SK-N-SH (cell line): ENCODE measurements around the gene LGALS3BP. TPM values are rescaled to one million over a fixed set of nuclear protein-coding genes. Genes with fewer than 3 reads are reported as not detected.

ENCODE experiments used
- CTCF ChIA-PET: fragments of 300-600, 350-600 bp; formaldehyde crosslinking; extraction: SDS; loops from one replicate; lab custom pipeline; 2021; lab: Yijun Ruan, JAX
- POLR2A ChIA-PET: fragments of 350-600 bp; sonication (Branson Sonifier 250); formaldehyde crosslinking; extraction: SDS; loops from one replicate; lab custom pipeline; 2020; ENCODE audit warnings: antibody characterized with exemption, inconsistent platforms; lab: Yijun Ruan, JAX
- DNase-seq: peaks from one replicate; pipeline ENCODE4 v3.0.0; 2012
- H2AFZ ChIP-seq: fragments of 200-600 bp; sonication (generic); 2 replicates; pipeline ENCODE4 v1.8.1; 2016; ENCODE audit warnings: antibody characterized with exemption, mild to moderate bottlenecking, low read depth
- H3F3A ChIP-seq: fragments of 200-600 bp; sonication (generic); replicated peaks from 2 replicates; pipeline ENCODE3; 2016; ENCODE audit warnings: antibody characterized with exemption, mild to moderate bottlenecking; ENCODE audit not compliant: insufficient read depth
- H3K27ac ChIP-seq, 2 experiments: fragments of 200-500 bp in 1 of 2; fragments of 200-600 bp in 1 of 2; sonication (Bioruptor generic) in 1 of 2; sonication (generic), shearing (Covaris generic) in 1 of 2; 2 replicates each; pipeline versions ENCODE4 v1.5.1 to v1.6.1; 2014 to 2016; ENCODE audit warnings: low read depth in 2 of 2, inconsistent platforms in 1 of 2, low read length in 1 of 2, mild to moderate bottlenecking in 1 of 2, mixed read lengths in 1 of 2
- H3K27me3 ChIP-seq: fragments of 200-600 bp; sonication (generic), shearing (Covaris generic); 2 replicates; pipeline ENCODE4 v1.6.1; 2016; ENCODE audit warnings: mixed run types; ENCODE audit not compliant: insufficient read depth
- H3K36me3 ChIP-seq, 2 experiments: fragments of 200-500 bp in 1 of 2; fragments of 200-600 bp in 1 of 2; sonication (Bioruptor generic) in 1 of 2; sonication (generic) in 1 of 2; replicated peaks in 1 of 2; 2 replicates each; pipeline versions ENCODE3 to v1.5.1; 2014 to 2016; ENCODE audit warnings: low read length in 1 of 2, mild to moderate bottlenecking in 1 of 2; ENCODE audit not compliant: insufficient read depth in 2 of 2, control insufficient read depth in 1 of 2
- H3K4me1 ChIP-seq, 2 experiments: fragments of 200-500 bp in 1 of 2; fragments of 200-600 bp in 1 of 2; sonication (Bioruptor generic) in 1 of 2; sonication (generic), shearing (Covaris generic) in 1 of 2; 2 replicates each; pipeline versions ENCODE4 v1.5.1 to v1.6.1; 2014 to 2016; ENCODE audit warnings: low read depth in 1 of 2, low read length in 1 of 2, mixed run types in 1 of 2; ENCODE audit not compliant: insufficient read depth in 2 of 2, control insufficient read depth in 1 of 2
- H3K4me2 ChIP-seq: fragments of 200-600 bp; sonication (generic), shearing (Covaris generic); 2 replicates; pipeline ENCODE4 v1.6.1; 2017; ENCODE audit warnings: mixed run types
- H3K4me3 ChIP-seq, 2 experiments: fragments of 200-500 bp in 1 of 2; fragments of 200-600 bp in 1 of 2; sonication (Bioruptor generic) in 1 of 2; sonication (generic), shearing (Covaris generic) in 1 of 2; 2 replicates each; pipeline versions ENCODE4 v1.5.1 to v1.8.1; 2014 to 2016; ENCODE audit warnings: low read depth in 2 of 2, inconsistent platforms in 1 of 2, low read length in 1 of 2, mild to moderate bottlenecking in 1 of 2, mixed read lengths in 1 of 2, moderate library complexity in 1 of 2
- H3K79me2 ChIP-seq: fragments of 200-600 bp; sonication (generic); 2 replicates; pipeline ENCODE4 v1.8.1; 2017; ENCODE audit warnings: mild to moderate bottlenecking; ENCODE audit not compliant: insufficient read depth
- H3K9ac ChIP-seq: fragments of 200-600 bp; sonication (generic); 2 replicates; pipeline ENCODE4 v1.6.1; 2017; ENCODE audit warnings: mixed run types
- H3K9me2 ChIP-seq: fragments of 200-600 bp; sonication (generic); 2 replicates; pipeline ENCODE4 v1.6.1; 2017; ENCODE audit warnings: mixed run types
- H3K9me3 ChIP-seq: fragments of 200-600 bp; sonication (generic); 2 replicates; pipeline ENCODE4 v1.6.1; 2017; ENCODE audit warnings: mixed run types, mild to moderate bottlenecking, moderate library complexity
- H4K20me1 ChIP-seq: fragments of 200-600 bp; sonication (generic); 2 replicates; pipeline ENCODE4 v1.6.1; 2017; ENCODE audit warnings: mild to moderate bottlenecking, mixed run types; ENCODE audit not compliant: insufficient read depth
- CTCF ChIP-seq: fragments of 200-600 bp; sonication (generic); IDR thresholded peaks from 2 replicates; pipeline ENCODE4 v1.6.1; 2017; ENCODE audit warnings: antibody characterized with exemption, mild to moderate bottlenecking, moderate library complexity
- ELF1 ChIP-seq: IDR thresholded peaks from 2 replicates; pipeline ENCODE4 v1.4.0; 2012
- EP300 ChIP-seq, 2 experiments: IDR thresholded peaks; 2 replicates each; pipeline versions ENCODE4 v1.4.0 to v1.6.1; 2012; ENCODE audit warnings: borderline replicate concordance in 1 of 2, low read depth in 1 of 2, low read length in 1 of 2
- EZH2phosphoT487 ChIP-seq: fragments of 200-600 bp; sonication (generic); IDR thresholded peaks from 2 replicates; pipeline ENCODE4 v1.6.1; 2017; ENCODE audit warnings: low read depth, mixed run types, mild to moderate bottlenecking, antibody characterized with exemption, moderate library complexity, borderline replicate concordance
- JUND ChIP-seq: IDR thresholded peaks from 2 replicates; pipeline ENCODE4 v1.4.0; 2012
- MEF2A ChIP-seq: IDR thresholded peaks from 2 replicates; pipeline ENCODE4 v1.4.0; 2012; ENCODE audit warnings: low read depth, borderline replicate concordance
- MXI1 ChIP-seq: IDR thresholded peaks from 2 replicates; pipeline ENCODE4 v1.6.1; 2012; ENCODE audit warnings: mild to moderate bottlenecking, low read depth, low read length, improper control_type of control experiment
- NRF1 ChIP-seq: IDR thresholded peaks from 2 replicates; pipeline ENCODE4 v1.6.1; 2012; ENCODE audit warnings: low read depth, mild to moderate bottlenecking, low read length
- RCOR1 ChIP-seq: fragments of 150-350 bp; IDR thresholded peaks from 2 replicates; pipeline ENCODE4 v1.6.1; 2017; ENCODE audit warnings: antibody characterized with exemption, low read length
- SIN3A ChIP-seq: IDR thresholded peaks from 2 replicates; pipeline ENCODE4 v1.6.1; 2012; ENCODE audit warnings: low read depth, mild to moderate bottlenecking, low read length, moderate library complexity, borderline replicate concordance
- TAF1 ChIP-seq: IDR thresholded peaks from 2 replicates; pipeline ENCODE4 v1.6.1; 2012; ENCODE audit warnings: low read depth, mild to moderate bottlenecking, low read length, moderate library complexity, borderline replicate concordance
- TCF12 ChIP-seq: IDR thresholded peaks from 2 replicates; pipeline ENCODE4 v1.4.0; 2012
- TEAD4 ChIP-seq: IDR thresholded peaks from 2 replicates; pipeline ENCODE4 v1.4.0; 2012; ENCODE audit warnings: mild to moderate bottlenecking, borderline replicate concordance; ENCODE audit not compliant: insufficient read depth
- USF1 ChIP-seq: IDR thresholded peaks from 2 replicates; pipeline ENCODE4 v1.4.0; 2012; ENCODE audit warnings: low read depth, borderline replicate concordance
- USF2 ChIP-seq: fragments of 150-350 bp; IDR thresholded peaks from 2 replicates; pipeline ENCODE4 v1.6.1; 2017; ENCODE audit warnings: antibody characterized with exemption, low read length, low read depth, borderline replicate concordance
- WGBS: methylation state at CpG from one replicate; pipeline ENCODE4 v1.1.6; 2017; ENCODE audit warnings: low lambda C conversion rate; 5-methylcytosine and 5-hydroxymethylcytosine counted together
- polyA plus RNA-seq, 3 experiments: library from polyadenylated mRNA; depleted of rRNA; stranded (reverse); fragments of >200 nt; gene quantifications; 2 replicates each; pipeline ENCODE4 v1.2.3, GENCODE V29; 2012
- TF ChIP-seq, protein P1 (sequence below): IDR thresholded peaks from 2 replicates; pipeline ENCODE4 v1.4.0; 2012; ENCODE audit warnings: low read depth
- TF ChIP-seq, protein P2 (sequence below): IDR thresholded peaks from 2 replicates; pipeline ENCODE4; 2012

The LGALS3BP gene
- polyA plus RNA-seq, 1 of the 3 experiments (the other 2 are of a cell fraction), result 579 TPM

- Histone ChIP-seq H2AFZ (no peak overlapping the region), H3K9ac (no peak overlapping the region), H3K79me2 (peaks cover 14% of the 10 kb centered on the region; the same call in 1 of the 2 replicates), H3K27me3 (no peaks in the 10 kb centered on the region), H4K20me1 (peaks cover 9% of the 10 kb centered on the region), H3K36me3 (peaks cover 21 to 28% of the 10 kb centered on the region in 2 experiments), H3K27ac (no peak overlapping the region), H3K4me1 (peaks cover 7 to 10% of the 10 kb centered on the region in 2 experiments; a peak in 3 of 4 replicates), H3F3A (peaks cover 11% of the 10 kb centered on the region), H3K9me3 (no peaks in the 10 kb centered on the region), H3K4me3 (no peak overlapping the region), H3K9me2 (no peaks in the 10 kb centered on the region), H3K4me2 (no peak overlapping the region)
- TF ChIP-seq MEF2A, result no peak
- TF ChIP-seq MXI1, result no peak
- no peak for TF ChIP-seq USF2
- TF ChIP-seq, protein P1, sequence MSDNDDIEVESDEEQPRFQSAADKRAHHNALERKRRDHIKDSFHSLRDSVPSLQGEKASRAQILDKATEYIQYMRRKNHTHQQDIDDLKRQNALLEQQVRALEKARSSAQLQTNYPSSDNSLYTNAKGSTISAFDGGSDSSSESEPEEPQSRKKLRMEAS, result no peak
- TF ChIP-seq CTCF, result no peak
- TF ChIP-seq, protein P2, sequence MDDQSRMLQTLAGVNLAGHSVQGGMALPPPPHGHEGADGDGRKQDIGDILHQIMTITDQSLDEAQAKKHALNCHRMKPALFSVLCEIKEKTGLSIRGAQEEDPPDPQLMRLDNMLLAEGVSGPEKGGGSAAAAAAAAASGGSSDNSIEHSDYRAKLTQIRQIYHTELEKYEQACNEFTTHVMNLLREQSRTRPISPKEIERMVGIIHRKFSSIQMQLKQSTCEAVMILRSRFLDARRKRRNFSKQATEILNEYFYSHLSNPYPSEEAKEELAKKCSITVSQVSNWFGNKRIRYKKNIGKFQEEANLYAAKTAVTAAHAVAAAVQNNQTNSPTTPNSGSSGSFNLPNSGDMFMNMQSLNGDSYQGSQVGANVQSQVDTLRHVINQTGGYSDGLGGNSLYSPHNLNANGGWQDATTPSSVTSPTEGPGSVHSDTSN, result no peak
- TF ChIP-seq RCOR1, result no peak
- TF ChIP-seq EP300 (IDR thresholded peaks at IDR 0.05; ENCODE audit: borderline replicate concordance in 1 of 2, low read depth in 1 of 2, low read length in 1 of 2), result no peak
- TF ChIP-seq TCF12, result no peak
- no peak for TF ChIP-seq TEAD4
- no peak for TF ChIP-seq NRF1
- no peak for TF ChIP-seq SIN3A
- TF ChIP-seq JUND, result no peak
- TF ChIP-seq EZH2phosphoT487, result no peak
- no peak for TF ChIP-seq USF1
- no peak for TF ChIP-seq ELF1
- no peak for TF ChIP-seq TAF1
- ChIA-PET CTCF (interaction anchor here (0.9 to 2.5 kb wide), 6 partner anchors 11 to 413 kb away, joined by 3 to 9 read pairs (median 4); no protein-coding TSS in a partner anchor), POLR2A (no interaction called here)
- 76% methylated on average over 6 of the region's 6 CpGs for WGBS
- DNase-seq, result no peak
Measured at GRCh38 chr17:78988152-78988551, 8.4 kb upstream of the LGALS3BP start.
